ENCODE measurements around the gene MZF1.
"Not testable (repeated sequence)": the region's sequence is repeated elsewhere in the genome, so short reads cannot be mapped to it uniquely, and the experiment has no call there.

MZF1 gene

GRCh38 chr19:58539169-58539559, 34.0 kb downstream of the MZF1 start:
- not testable (repeated sequence) for DNase-seq (ENCODE audit: low spot score)

- DNase-seq (ENCODE audit: low spot score), result no peak
These were observed 34.6 kb downstream of the MZF1 start for GRCh38 chr19:58538257-58539168.

GRCh38 chr19:58536852-58537798, 36.0 kb downstream of the MZF1 start:
- no peak for DNase-seq (ENCODE audit: low spot score)

- no peak for DNase-seq (ENCODE audit: low spot score)
These were observed 37.3 kb downstream of the MZF1 start for GRCh38 chr19:58535857-58536256.

GRCh38 chr19:58531034-58531840, 41.9 kb downstream of the MZF1 start:
- DNase-seq (ENCODE audit: low spot score), result no peak

- DNase-seq (ENCODE audit: low spot score), result no peak
These were observed 43.7 kb downstream of the MZF1 start for GRCh38 chr19:58529405-58529804.

GRCh38 chr19:58522709-58523108, 50.4 kb downstream of the MZF1 start:
- no peak for DNase-seq (ENCODE audit: low spot score)

- DNase-seq (ENCODE audit: low spot score), result no peak
These were observed 51.5 kb downstream of the MZF1 start for GRCh38 chr19:58521651-58522050.

GRCh38 chr19:58520257-58520599, 52.9 kb downstream of the MZF1 start:
- DNase-seq (ENCODE audit: low spot score), result no peak

GRCh38 chr19:58519355-58520256, 53.5 kb downstream of the MZF1 start, which contains the start of gene ZBTB45:
TSS of gene ZBTB45 (minus strand) at chr19:58519810. CDS start at chr19:58517673, 2,137 bp downstream.
- peak; percentile 93 for DNase-seq (ENCODE audit: low spot score)

- DNase-seq (ENCODE audit: low spot score), result peak; percentile 49
These were observed 54.1 kb downstream of the MZF1 start for GRCh38 chr19:58519087-58519354.

- DNase-seq (ENCODE audit: low spot score), result no peak
These were observed 54.7 kb downstream of the MZF1 start for GRCh38 chr19:58518256-58519086.

GRCh38 chr19:58516964-58517833, 55.9 kb downstream of the MZF1 start:
- no peak for DNase-seq (ENCODE audit: low spot score)

- DNase-seq (ENCODE audit: low spot score), result no peak
These were observed 56.8 kb downstream of the MZF1 start for GRCh38 chr19:58516246-58516836.

GRCh38 chr19:58515259-58515658, 57.9 kb downstream of the MZF1 start:
- no peak for DNase-seq (ENCODE audit: low spot score)

GRCh38 chr19:58514564-58515022, 58.5 kb downstream of the MZF1 start:
- no peak for DNase-seq (ENCODE audit: low spot score)

GRCh38 chr19:58513694-58514563, 59.2 kb downstream of the MZF1 start:
- DNase-seq (ENCODE audit: low spot score), result peak; percentile 67

Measured in pons (tissue), 1 donor.